CD4-positive, alpha-beta T cell (primary cell): Measurements from ENCODE around the gene MTUS2. TPM values are rescaled to one million over a fixed set of nuclear protein-coding genes. Genes with fewer than 3 reads are reported as not detected.

Experiments
- ATAC-seq: fragments of 200-7000 bp; cut with Tn5 transposase; one replicate; pipeline ENCODE4 v1.10.0; 2022; ENCODE audit warnings: mild to moderate bottlenecking; ENCODE audit not compliant: poor library complexity
- CTCF ChIA-PET: fragments of 350-600 bp; sonication (Branson Sonifier 250); formaldehyde crosslinking; loops from one replicate; lab custom pipeline; 2021; ENCODE audit warnings: antibody characterized with exemption, inconsistent platforms; lab: Charles Lee
- POLR2A ChIA-PET: fragments of 350-600 bp; sonication (Branson Sonifier 250); formaldehyde crosslinking; loops from one replicate; lab custom pipeline; 2021; ENCODE audit warnings: antibody characterized with exemption, inconsistent platforms; lab: Charles Lee
- DNase-seq, 14 experiments: peaks; one replicate each; pipeline ENCODE4 v3.0.0-alpha.2; 2013 to 2020; ENCODE audit warnings: mixed read lengths in 2 of 14
- H3K27ac ChIP-seq, 2 donors: one replicate each; pipeline versions ENCODE4 v1.5.1 to v1.7.0; 2013; ENCODE audit warnings: low read length in 2 of 2, low read depth in 1 of 2, mild to moderate bottlenecking in 1 of 2
- H3K27me3 ChIP-seq, 2 experiments: 1 replicate in 1 of 2; 2 replicates in 1 of 2; pipeline versions ENCODE4 v1.6.1 to v1.7.0; 2013; ENCODE audit warnings: low read length in 2 of 2, control low read depth in 1 of 2, mild to moderate bottlenecking in 1 of 2, moderate library complexity in 1 of 2; ENCODE audit not compliant: insufficient read depth in 2 of 2, control insufficient read depth in 1 of 2
- H3K36me3 ChIP-seq: one replicate; pipeline ENCODE4 v1.6.1; 2013; ENCODE audit warnings: low read length, control low read depth; ENCODE audit not compliant: insufficient read depth
- H3K4me1 ChIP-seq: one replicate; pipeline ENCODE4 v1.6.1; 2013; ENCODE audit warnings: low read length, control low read depth; ENCODE audit not compliant: insufficient read depth
- H3K4me3 ChIP-seq: one replicate; pipeline ENCODE4 v1.5.1; 2013; ENCODE audit warnings: mild to moderate bottlenecking, low read length, moderate library complexity
- H3K9me3 ChIP-seq, 2 experiments: 1 replicate in 1 of 2; 2 replicates in 1 of 2; pipeline versions ENCODE4 v1.6.1 to v1.7.0; 2013; ENCODE audit warnings: low read length in 2 of 2, mild to moderate bottlenecking in 2 of 2, control low read depth in 1 of 2, moderate library complexity in 1 of 2; ENCODE audit not compliant: control insufficient read depth in 1 of 2, insufficient read depth in 1 of 2
- H3K27ac Mint-ChIP-seq: one replicate; pipeline ENCODE4 v1.8.0; 2020; ENCODE audit warnings: mixed read lengths
- H3K27me3 Mint-ChIP-seq: one replicate; pipeline ENCODE4 v1.8.0; 2021; ENCODE audit warnings: mixed read lengths
- H3K36me3 Mint-ChIP-seq: one replicate; pipeline ENCODE4 v1.8.0; 2021; ENCODE audit warnings: low read depth, mixed read lengths
- H3K4me1 Mint-ChIP-seq: one replicate; pipeline ENCODE4 v1.8.0; 2021; ENCODE audit warnings: low read depth, mixed read lengths
- H3K4me3 Mint-ChIP-seq: one replicate; pipeline ENCODE4 v1.8.0; 2020; ENCODE audit warnings: mild to moderate bottlenecking, mixed read lengths
- H3K9me3 Mint-ChIP-seq: one replicate; pipeline ENCODE4 v1.8.0; 2020; ENCODE audit warnings: mixed read lengths
- CTCF ChIP-seq: fragments of 200-600 bp; IDR thresholded peaks from one replicate; pipeline ENCODE4 v1.8.0; 2022; ENCODE audit warnings: antibody characterized with exemption, mild to moderate bottlenecking
- intact Hi-C, 2 experiments: fragments of 100-400 bp; cut with DNase I in 1 of 2; cut with micrococcal nuclease in 1 of 2; formaldehyde crosslinking; loops; one replicate each; pipeline versions ENCODE4 v1.15.1 to v1.9.0; 2023 to 2025; cut with DNase I, micrococcal nuclease
- total RNA-seq, 174 experiments: library from RNA in 2 of 174; stranded (reverse) in 2 of 174; gene quantifications; one replicate each; pipeline ENCODE4 v1.2.3 and lab custom pipeline; 2021 to 2026

The MTUS2 gene
- total RNA-seq, 2 experiments from 2014 or later = 0.38 to 0.81 TPM

GRCh38 chr13:28976195-28976594, 156.1 kb downstream of the MTUS2 start:
- no peak overlapping the region for H3K4me3 ChIP-seq
- H3K36me3 ChIP-seq = no peaks in the 10 kb centered on the region
- H3K27me3 ChIP-seq = no peaks in the 10 kb centered on the region
- no peak for ATAC-seq
- no peaks in the 10 kb centered on the region for H3K36me3 Mint-ChIP-seq
- DNase-seq = no peak
- no peak overlapping the region for H3K4me3 Mint-ChIP-seq
- POLR2A ChIA-PET = interaction anchor here (0.8 kb wide), 1 partner anchor 9 kb away, joined by 3 read pairs; no protein-coding TSS in a partner anchor
- H3K27ac Mint-ChIP-seq = no peak overlapping the region
- CTCF ChIA-PET = no interaction called here
- H3K27ac ChIP-seq = no peak overlapping the region
- no peaks in the 10 kb centered on the region for H3K9me3 Mint-ChIP-seq
- H3K4me1 ChIP-seq = no peaks in the 10 kb centered on the region
- no peaks in the 10 kb centered on the region for H3K9me3 ChIP-seq
- H3K27me3 Mint-ChIP-seq = peaks cover 9% of the 10 kb centered on the region
- intact Hi-C loops = no loop called here
- no peak for TF ChIP-seq CTCF
- H3K4me1 Mint-ChIP-seq = no peaks in the 10 kb centered on the region

GRCh38 chr13:28976636-28977035, 156.5 kb downstream of the MTUS2 start:
- Mint-ChIP-seq H3K27ac (no peak overlapping the region), H3K4me3 (no peak overlapping the region), H3K4me1 (no peaks in the 10 kb centered on the region), H3K9me3 (no peaks in the 10 kb centered on the region), H3K27me3 (peaks cover 9% of the 10 kb centered on the region), H3K36me3 (no peaks in the 10 kb centered on the region)
- ATAC-seq = no peak
- H3K4me1 ChIP-seq = no peaks in the 10 kb centered on the region
- no peaks in the 10 kb centered on the region for H3K9me3 ChIP-seq
- no peaks in the 10 kb centered on the region for H3K27me3 ChIP-seq
- DNase-seq = no peak
- H3K4me3 ChIP-seq = no peak overlapping the region
- no peak overlapping the region for H3K27ac ChIP-seq
- intact Hi-C loops = no loop called here
- ChIA-PET POLR2A (interaction anchor here (0.8 kb wide), 1 partner anchor 8 kb away, joined by 3 read pairs; no protein-coding TSS in a partner anchor), CTCF (no interaction called here)
- no peaks in the 10 kb centered on the region for H3K36me3 ChIP-seq
- no peak for TF ChIP-seq CTCF

DNA sequence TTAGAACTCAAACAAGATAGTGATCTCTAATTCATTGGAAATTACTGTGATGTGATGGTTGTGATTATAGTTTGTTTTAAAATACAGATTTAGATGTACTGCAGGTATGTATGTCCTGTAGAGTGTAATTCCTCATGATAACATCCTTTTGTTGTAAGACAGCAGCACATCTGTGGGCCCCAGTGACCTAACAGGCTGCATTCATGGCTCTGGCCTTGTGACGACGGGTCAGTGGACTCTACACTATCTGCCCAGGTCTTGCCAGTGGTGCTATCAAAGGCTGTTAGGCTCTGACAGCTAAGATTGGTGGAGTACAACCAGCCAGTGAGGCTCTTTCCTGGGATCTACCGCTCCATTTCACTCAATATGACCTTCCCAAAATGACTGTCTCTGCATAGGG, 158.4 kb downstream of the MTUS2 start:
- Mint-ChIP-seq H3K27ac (no peak overlapping the region), H3K27me3 (peaks cover 9% of the 10 kb centered on the region), H3K4me3 (no peak overlapping the region), H3K36me3 (no peaks in the 10 kb centered on the region), H3K9me3 (no peaks in the 10 kb centered on the region), H3K4me1 (no peaks in the 10 kb centered on the region)
- no peaks in the 10 kb centered on the region for H3K9me3 ChIP-seq
- no peaks in the 10 kb centered on the region for H3K36me3 ChIP-seq
- TF ChIP-seq CTCF = no peak
- DNase-seq (no peak), ATAC-seq (no peak)
- no peak overlapping the region for H3K27ac ChIP-seq
- H3K27me3 ChIP-seq = no peaks in the 10 kb centered on the region
- no peak overlapping the region for H3K4me3 ChIP-seq
- CTCF ChIA-PET = no interaction called here
- POLR2A ChIA-PET = no interaction called here
- intact Hi-C loops = no loop called here
- H3K4me1 ChIP-seq = no peaks in the 10 kb centered on the region
